PC-9 (cell line): ENCODE measurements around the gene SMTNL2. TPM values are rescaled to one million over a fixed set of nuclear protein-coding genes. Genes with fewer than 3 reads are reported as not detected.

Experiments used
- BruUV-seq: library from RNA; stranded (reverse); fragments of 400-500 nt; replicated peaks from 2 replicates; lab custom pipeline; 2021; lab: Mats Ljungman, UMichigan
- CTCF ChIA-PET: fragments of 300-600 bp; sonication (Branson Sonifier 250); formaldehyde crosslinking; loops from one replicate; lab custom pipeline; 2022; ENCODE audit warnings: antibody characterized with exemption; lab: Charles Lee
- POLR2A ChIA-PET: fragments of 300-600 bp; sonication (Branson Sonifier 250); formaldehyde crosslinking; loops from one replicate; lab custom pipeline; 2022; ENCODE audit warnings: antibody characterized with exemption; ENCODE audit not compliant: unreplicated experiment; lab: Charles Lee
- DNase-seq, 2 experiments: peaks; one replicate each; pipeline versions ENCODE4 v3.0.0 to v3.0.0-alpha.2; 2015 to 2022; ENCODE audit warnings: mixed read lengths in 1 of 2
- H2AFZ ChIP-seq: fragments of 200-600 bp; sonication (generic); 2 replicates; pipeline ENCODE4 v1.8.1; 2017; ENCODE audit warnings: antibody characterized with exemption
- H3F3A ChIP-seq: fragments of 200-600 bp; sonication (generic); 2 replicates; pipeline ENCODE4 v1.8.1; 2017; ENCODE audit warnings: antibody characterized with exemption, mild to moderate bottlenecking, low read depth; ENCODE audit not compliant: insufficient read depth
- H3K27ac ChIP-seq: fragments of 200-600 bp; sonication (generic); 2 replicates; pipeline ENCODE4 v1.6.1; 2016; ENCODE audit warnings: mixed run types
- H3K27me3 ChIP-seq: fragments of 200-600 bp; sonication (generic); 2 replicates; pipeline ENCODE4 v1.6.1; 2016; ENCODE audit warnings: low read depth, mixed run types; ENCODE audit not compliant: insufficient read depth
- H3K36me3 ChIP-seq: fragments of 200-600 bp; sonication (generic); 2 replicates; pipeline ENCODE4 v1.6.1; 2016; ENCODE audit warnings: low read depth, mixed run types
- H3K4me1 ChIP-seq: fragments of 200-600 bp; sonication (generic); replicated peaks from 2 replicates; pipeline ENCODE4 v1.6.1; 2016; ENCODE audit warnings: mixed run types; ENCODE audit not compliant: insufficient read depth
- H3K4me2 ChIP-seq: fragments of 200-600 bp; sonication (generic); 2 replicates; pipeline ENCODE4 v1.6.1; 2017; ENCODE audit warnings: mixed run types
- H3K4me3 ChIP-seq: fragments of 200-600 bp; sonication (generic); 2 replicates; pipeline ENCODE4 v1.6.1; 2016; ENCODE audit warnings: mixed run types
- H3K79me2 ChIP-seq: fragments of 200-600 bp; sonication (generic); 2 replicates; pipeline ENCODE4 v1.6.1; 2017; ENCODE audit warnings: low read depth, mixed run types
- H3K9me2 ChIP-seq: fragments of 200-600 bp; sonication (generic); 2 replicates; pipeline ENCODE4 v1.8.1; 2017; ENCODE audit warnings: mild to moderate bottlenecking; ENCODE audit not compliant: insufficient read depth
- H3K9me3 ChIP-seq: fragments of 200-600 bp; sonication (generic); 2 replicates; pipeline ENCODE4 v1.8.1; 2016; ENCODE audit warnings: low read depth; ENCODE audit not compliant: insufficient read depth
- H4K20me1 ChIP-seq: fragments of 200-600 bp; sonication (generic); 2 replicates; pipeline ENCODE4 v1.8.1; 2017; ENCODE audit not compliant: insufficient read depth
- CTCF ChIP-seq: fragments of 200-600 bp; sonication (generic); conservative IDR thresholded peaks from 2 replicates; pipeline ENCODE4 v1.6.1; 2017; ENCODE audit warnings: mixed run types, antibody characterized with exemption, mild to moderate bottlenecking, moderate library complexity
- EZH2 ChIP-seq: fragments of 200-600 bp; sonication (generic); IDR thresholded peaks from 2 replicates; pipeline ENCODE4 v1.8.0; 2017; ENCODE audit warnings: antibody characterized with exemption, low read depth
- intact Hi-C: fragments of 100-400 bp; cut with micrococcal nuclease; formaldehyde crosslinking; loops from one replicate; pipeline ENCODE4 v1.10.0; 2022; ENCODE audit not compliant: unreplicated experiment
- total RNA-seq: library from RNA; stranded (reverse); gene quantifications from 2 replicates; pipeline ENCODE4 v1.2.3, GENCODE V29; 2021

The SMTNL2 gene
- total RNA-seq, 1 experiment from 2014 or later: not detected

DNA sequence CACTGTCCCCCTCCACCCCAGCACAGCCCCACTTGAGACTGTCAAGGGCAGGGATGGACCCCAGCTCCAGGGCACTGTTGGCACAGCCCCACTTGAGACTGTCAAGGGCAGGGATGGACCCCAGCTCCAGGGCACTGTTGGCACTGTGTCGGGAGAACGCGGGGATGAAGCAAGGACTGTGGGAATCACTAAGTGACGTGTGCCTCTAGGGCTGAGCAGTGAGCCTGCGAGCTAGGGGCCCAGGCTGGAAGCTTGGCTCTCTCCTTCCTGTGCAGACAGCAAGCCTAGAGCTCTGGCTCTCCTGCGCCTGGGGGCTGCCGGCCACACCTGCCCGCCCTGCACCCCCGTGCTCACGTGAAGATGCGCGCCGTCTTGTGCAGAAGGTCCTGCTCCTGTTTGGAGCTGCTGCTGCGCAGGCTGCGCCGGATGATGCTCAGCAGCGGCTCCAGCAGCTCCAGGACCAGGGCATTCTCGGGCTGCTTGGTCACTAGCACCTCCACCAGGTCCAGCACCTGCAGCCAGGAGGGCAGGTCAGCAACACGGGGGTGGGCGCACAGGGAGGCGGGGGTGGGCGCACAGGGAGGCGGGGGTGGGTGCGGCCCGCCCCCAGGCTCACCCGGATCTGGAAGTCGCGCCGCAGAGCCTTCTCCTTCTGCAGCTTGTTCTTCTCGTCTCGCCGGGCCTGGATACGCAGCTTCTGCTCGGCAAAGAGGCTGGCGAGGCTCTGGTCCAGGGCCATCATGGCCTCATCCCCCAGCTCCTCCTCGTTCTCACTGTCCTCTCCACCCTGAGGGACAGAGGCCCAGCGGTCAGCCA, 40.0 kb upstream of the SMTNL2 start:
- peaks cover 74% of the 10 kb centered on the region for H3F3A ChIP-seq
- no peak for DNase-seq
- H2AFZ ChIP-seq: no peak overlapping the region
- intact Hi-C loops: loop anchor here (5.0 kb wide), 1 partner anchor 122 kb away; no protein-coding TSS in a partner anchor
- H4K20me1 ChIP-seq: peaks cover 38% of the 10 kb centered on the region
- no peak overlapping the region for H3K27ac ChIP-seq
- no peaks in the 10 kb centered on the region for H3K27me3 ChIP-seq
- no peak for TF ChIP-seq EZH2
- no peak for TF ChIP-seq CTCF
- no TSS peak for BruUV-seq
- peaks cover 1% of the 10 kb centered on the region; the same call in 1 of the 2 replicates for H3K4me1 ChIP-seq
- peaks cover 31% of the 10 kb centered on the region for H3K36me3 ChIP-seq
- no peak overlapping the region for H3K4me2 ChIP-seq
- CTCF ChIA-PET: no interaction called here
- H3K9me3 ChIP-seq: no peaks in the 10 kb centered on the region
- H3K79me2 ChIP-seq: no peaks in the 10 kb centered on the region
- POLR2A ChIA-PET: no interaction called here
- H3K4me3 ChIP-seq: no peak overlapping the region
- no peaks in the 10 kb centered on the region for H3K9me2 ChIP-seq

GRCh38 chr17:4544951-4545216, 39.4 kb upstream of the SMTNL2 start:
- peaks cover 34% of the 10 kb centered on the region for H4K20me1 ChIP-seq
- no peaks in the 10 kb centered on the region for H3K27me3 ChIP-seq
- H3K27ac ChIP-seq: no peak overlapping the region
- H3K4me2 ChIP-seq: no peak overlapping the region
- no peaks in the 10 kb centered on the region for H3K9me3 ChIP-seq
- no peak overlapping the region for H3K4me3 ChIP-seq
- H3K4me1 ChIP-seq: peaks cover 7% of the 10 kb centered on the region; the same call in 1 of the 2 replicates
- H2AFZ ChIP-seq: no peak overlapping the region
- peaks cover 36% of the 10 kb centered on the region for H3K36me3 ChIP-seq
- ChIA-PET POLR2A (no interaction called here), CTCF (no interaction called here)
- DNase-seq: no peak
- intact Hi-C loops: loop anchor here (5.0 kb wide), 1 partner anchor 123 kb away; no protein-coding TSS in a partner anchor
- H3K9me2 ChIP-seq: no peaks in the 10 kb centered on the region
- H3F3A ChIP-seq: peaks cover 74% of the 10 kb centered on the region
- TF ChIP-seq CTCF (no peak), EZH2 (no peak)
- BruUV-seq: no TSS peak
- no peaks in the 10 kb centered on the region for H3K79me2 ChIP-seq

- H3K79me2 ChIP-seq: peaks cover 2% of the 10 kb centered on the region; the same call in 1 of the 2 replicates
- H3K4me2 ChIP-seq: no peak overlapping the region
- DNase-seq: no peak
- no peak for TF ChIP-seq CTCF
- no peak for TF ChIP-seq EZH2
- H3K27ac ChIP-seq: no peak overlapping the region
- no peak overlapping the region for H2AFZ ChIP-seq
- CTCF ChIA-PET: no interaction called here
- POLR2A ChIA-PET: no interaction called here
- H3K9me2 ChIP-seq: no peaks in the 10 kb centered on the region
- no TSS peak for BruUV-seq
- H3K4me1 ChIP-seq: peaks cover 10% of the 10 kb centered on the region; the same call in 1 of the 2 replicates
- peaks cover 40% of the 10 kb centered on the region for H3K36me3 ChIP-seq
- intact Hi-C loops: no loop called here
- H4K20me1 ChIP-seq: peaks cover 33% of the 10 kb centered on the region
- H3K27me3 ChIP-seq: no peaks in the 10 kb centered on the region
- no peak overlapping the region for H3K4me3 ChIP-seq
- peaks cover 72% of the 10 kb centered on the region for H3F3A ChIP-seq
- H3K9me3 ChIP-seq: no peaks in the 10 kb centered on the region
Observed at GRCh38 chr17:4545217-4545951, 38.9 kb upstream of the SMTNL2 start.
